HFFc6 (cell line): ENCODE data around the gene MFF. TPM values are rescaled to one million over a fixed set of nuclear protein-coding genes. Genes with fewer than 3 reads are reported as not detected.

Experiments
- DNase-seq: peaks from one replicate; pipeline ENCODE4 v3.0.0-alpha.2; 2018
- H3K27ac Mint-ChIP-seq: 2 replicates; pipeline ENCODE4 v1.8.0; 2020; ENCODE audit warnings: mild to moderate bottlenecking, mixed read lengths
- H3K27me3 Mint-ChIP-seq: 2 replicates; pipeline ENCODE4 v1.8.0; 2021; ENCODE audit warnings: mild to moderate bottlenecking, moderate library complexity, mixed read lengths; ENCODE audit not compliant: insufficient read depth
- H3K36me3 Mint-ChIP-seq: 2 replicates; pipeline ENCODE4 v1.8.0; 2021; ENCODE audit warnings: low read depth, mixed read lengths
- H3K4me1 Mint-ChIP-seq: 2 replicates; pipeline ENCODE4 v1.8.0; 2020; ENCODE audit warnings: low read depth, mixed read lengths
- H3K4me3 Mint-ChIP-seq: 2 replicates; pipeline ENCODE4 v1.8.0; 2020; ENCODE audit warnings: mild to moderate bottlenecking, moderate library complexity, mixed read lengths
- H3K9me3 Mint-ChIP-seq: 2 replicates; pipeline ENCODE4 v1.8.0; 2020; ENCODE audit warnings: mild to moderate bottlenecking, mixed read lengths
- CTCF ChIP-seq: fragments of 200-600 bp; sonication (generic); IDR thresholded peaks from 2 replicates; pipeline ENCODE4 v1.5.0; 2021; ENCODE audit warnings: antibody characterized with exemption, mild to moderate bottlenecking
- long read RNA-seq: library from polyadenylated mRNA; unstranded; transcript quantifications from one replicate; pipeline ENCODE4 v2.0.0, GENCODE V29; 2019
- total RNA-seq, 6 experiments: library from RNA; stranded (reverse); fragmentation: NEBNext Ultra II Directional; extraction: Animal tissue kit (Norgen Biotek cat#: 25700); gene quantifications; 2 replicates in 1 of 6; 3 replicates in 5 of 6; pipeline ENCODE4 v1.2.3, GENCODE V29; 2021

Gene MFF
- total RNA-seq = 10 to 100 TPM; 53.7 to 75.0 (median 65.6) TPM
- long read RNA-seq, transcript MFF-205 (7 exons, 1,085 nt) = minor isoform, 13 of 105 reads
- long read RNA-seq, transcript MFF-207 (6 exons, 1,548 nt) = minor isoform, 6 of 105 reads
- long read RNA-seq, transcript MFF-201 (9 exons, 2,004 nt) = major isoform, 25 of 105 reads
- long read RNA-seq, partial matches to known transcripts = 4 of 105 reads
- long read RNA-seq, other reads (novel, unspliced or antisense) = 47 of 105 reads

GRCh38 chr2:227324995-227325838 lies at the start of gene MFF:
Gene MFF, plus strand, starts transcription at chr2:227325251. Its CDS starts 5,415 bp downstream, at chr2:227330666.
- peak; percentile 89 for DNase-seq
- Mint-ChIP-seq H3K27me3 (no peaks in the 10 kb centered on the region), H3K4me3 (peak within 1 kb of the TSS; percentile 91), H3K4me1 (peaks cover 36% of the 10 kb centered on the region), H3K9me3 (peaks cover 6% of the 10 kb centered on the region; the same call in 1 of the 2 replicates), H3K36me3 (peaks cover 16% of the 10 kb centered on the region; the same call in 1 of the 2 replicates), H3K27ac (peak within 1 kb of the TSS; percentile 88)
- peak; percentile 49; the same call in 1 of the 2 replicates for TF ChIP-seq CTCF

- no peak overlapping the region for H3K4me3 Mint-ChIP-seq
- no peak overlapping the region for H3K27ac Mint-ChIP-seq
- TF ChIP-seq CTCF = no peak
- no peaks in the 10 kb centered on the region for H3K27me3 Mint-ChIP-seq
- H3K36me3 Mint-ChIP-seq = no peaks in the 10 kb centered on the region
- H3K4me1 Mint-ChIP-seq = no peaks in the 10 kb centered on the region
- no peak for DNase-seq
- no peaks in the 10 kb centered on the region; the same call in 1 of the 2 replicates for H3K9me3 Mint-ChIP-seq
These were observed 44.2 kb upstream of the MFF start for GRCh38 chr2:227280895-227281294.

- no peak overlapping the region for H3K27ac Mint-ChIP-seq
- DNase-seq = no peak
- no peaks in the 10 kb centered on the region; the same call in 1 of the 2 replicates for H3K9me3 Mint-ChIP-seq
- H3K4me3 Mint-ChIP-seq = no peak overlapping the region
- H3K36me3 Mint-ChIP-seq = no peaks in the 10 kb centered on the region
- TF ChIP-seq CTCF = no peak
- no peaks in the 10 kb centered on the region; the same call in 1 of the 2 replicates for H3K27me3 Mint-ChIP-seq
- no peaks in the 10 kb centered on the region for H3K4me1 Mint-ChIP-seq
These were observed 39.3 kb upstream of the MFF start for GRCh38 chr2:227285741-227286236.

- DNase-seq = no peak
- H3K4me3 Mint-ChIP-seq = no peak overlapping the region
- no peak for TF ChIP-seq CTCF
- no peaks in the 10 kb centered on the region for H3K4me1 Mint-ChIP-seq
- H3K27me3 Mint-ChIP-seq = no peaks in the 10 kb centered on the region; the same call in 1 of the 2 replicates
- H3K27ac Mint-ChIP-seq = no peak overlapping the region
- no peaks in the 10 kb centered on the region; the same call in 1 of the 2 replicates for H3K9me3 Mint-ChIP-seq
- H3K36me3 Mint-ChIP-seq = no peaks in the 10 kb centered on the region
These were observed 37.3 kb upstream of the MFF start for GRCh38 chr2:227287771-227288170.

- H3K36me3 Mint-ChIP-seq = no peaks in the 10 kb centered on the region
- no peak for DNase-seq
- no peaks in the 10 kb centered on the region; the same call in none of the 2 replicates for H3K27me3 Mint-ChIP-seq
- H3K27ac Mint-ChIP-seq = no peak overlapping the region
- no peak for TF ChIP-seq CTCF
- no peak overlapping the region for H3K4me3 Mint-ChIP-seq
- no peaks in the 10 kb centered on the region for H3K9me3 Mint-ChIP-seq
- H3K4me1 Mint-ChIP-seq = no peaks in the 10 kb centered on the region
These were observed 32.7 kb upstream of the MFF start for GRCh38 chr2:227292314-227292713.
